ENCODE measurements around the gene FHIP1B. TPM values are rescaled to one million over a fixed set of nuclear protein-coding genes. Genes with fewer than 3 reads are reported as not detected.

The FHIP1B gene
- total and polyA plus RNA-seq, 8 donors: 34.9 to 69.0 (median 55.7) TPM

GRCh38 chr11:6217722-6218121, 16.7 kb downstream of the FHIP1B start:
- TF ChIP-seq CTCF (IDR thresholded peaks at IDR 0.05): no peak
- Histone ChIP-seq H3K4me3 (no peak overlapping the region), H3K4me1 (peaks cover 0 to 13% of the 10 kb centered on the region in 2 donors), H3K36me3 (peaks cover 4 to 95% of the 10 kb centered on the region in 2 donors), H3K27ac (no peak overlapping the region), H3K27me3 (no peaks in the 10 kb centered on the region), H3K9me3 (no peaks in the 10 kb centered on the region)
- intact Hi-C loops (cut with DNase I): no loop called here
- ATAC-seq (no peak), DNase-seq (peak in 1 of 4 donors; percentile 60)

- Histone ChIP-seq H3K27me3 (no peaks in the 10 kb centered on the region), H3K36me3 (peaks cover 0 to 95% of the 10 kb centered on the region in 2 donors), H3K9me3 (no peaks in the 10 kb centered on the region), H3K4me1 (peaks cover 0 to 13% of the 10 kb centered on the region in 2 donors), H3K4me3 (no peak overlapping the region), H3K27ac (no peak overlapping the region)
- DNase-seq (no peak), ATAC-seq (no peak)
- intact Hi-C loops (cut with DNase I): no loop called here
- no peak for TF ChIP-seq CTCF (IDR thresholded peaks at IDR 0.05)
Measured at GRCh38 chr11:6216501-6216900, 17.9 kb downstream of the FHIP1B start.

- Histone ChIP-seq H3K9me3 (no peaks in the 10 kb centered on the region), H3K27ac (no peak overlapping the region), H3K36me3 (peaks cover 0 to 97% of the 10 kb centered on the region in 2 donors), H3K27me3 (no peaks in the 10 kb centered on the region), H3K4me3 (no peak overlapping the region), H3K4me1 (peaks cover 0 to 6% of the 10 kb centered on the region in 2 donors)
- ATAC-seq: no peak
- TF ChIP-seq CTCF (IDR thresholded peaks at IDR 0.05): no peak
- peak in 1 of 4 donors; percentile 52 for DNase-seq
- intact Hi-C loops (cut with DNase I): no loop called here
Measured at GRCh38 chr11:6214530-6214929, 19.9 kb downstream of the FHIP1B start.

- peaks cover 0 to 91% of the 10 kb centered on the region in 2 donors for H3K36me3 ChIP-seq
- H3K9me3 ChIP-seq: no peaks in the 10 kb centered on the region
- H3K27ac ChIP-seq: no peak overlapping the region
- no peak for TF ChIP-seq CTCF (IDR thresholded peaks at IDR 0.05)
- no peak overlapping the region for H3K4me3 ChIP-seq
- intact Hi-C loops (cut with DNase I): no loop called here
- H3K4me1 ChIP-seq: peaks cover 0 to 8% of the 10 kb centered on the region in 2 donors
- H3K27me3 ChIP-seq: no peaks in the 10 kb centered on the region
- DNase-seq (no peak), ATAC-seq (no peak)
Measured at GRCh38 chr11:6210274-6210955, 24.0 kb downstream of the FHIP1B start.

- no peak for TF ChIP-seq CTCF (IDR thresholded peaks at IDR 0.05)
- intact Hi-C loops (cut with DNase I): no loop called here
- Histone ChIP-seq H3K4me3 (no peak overlapping the region), H3K36me3 (peaks cover 0 to 90% of the 10 kb centered on the region in 2 donors), H3K9me3 (no peaks in the 10 kb centered on the region), H3K27me3 (no peaks in the 10 kb centered on the region), H3K4me1 (peaks cover 0 to 13% of the 10 kb centered on the region in 2 donors), H3K27ac (no peak overlapping the region)
- ATAC-seq (no peak), DNase-seq (no peak)
Measured at GRCh38 chr11:6209801-6210200, 24.6 kb downstream of the FHIP1B start.
